NB4 (cell line): ENCODE data around the gene PLD5.

Experiments
- DNase-seq: peaks from one replicate; pipeline ENCODE4 v3.0.0; 2010; ENCODE audit warnings: low read depth
- H3K4me3 ChIP-seq: one replicate; pipeline ENCODE4 v1.5.1; 2011; ENCODE audit warnings: mild to moderate bottlenecking, low read depth, low read length, moderate library complexity
- MAX ChIP-seq: IDR thresholded peaks from 2 replicates; pipeline ENCODE4 v1.6.1; 2011; ENCODE audit warnings: low read depth, low read length
- MYC ChIP-seq: IDR thresholded peaks from 2 replicates; pipeline ENCODE4 v1.6.1; 2011; ENCODE audit warnings: low read depth, low read length
- POLR2A ChIP-seq: IDR thresholded peaks from 2 replicates; pipeline ENCODE4 v1.6.1; 2011; ENCODE audit warnings: mild to moderate bottlenecking; ENCODE audit not compliant: insufficient read length; ENCODE audit errors: extremely low read depth
- TF ChIP-seq, protein P1 (sequence below): IDR thresholded peaks from one replicate; pipeline ENCODE4 v1.5.1; 2012; ENCODE audit warnings: low read depth, low read length

PLD5 gene

GRCh38 chr1:242554577-242554976 is 30.1 kb upstream of the PLD5 start:
- no peak for DNase-seq
- TF ChIP-seq MYC: no peak
- TF ChIP-seq MAX: no peak
- TF ChIP-seq, protein P1, sequence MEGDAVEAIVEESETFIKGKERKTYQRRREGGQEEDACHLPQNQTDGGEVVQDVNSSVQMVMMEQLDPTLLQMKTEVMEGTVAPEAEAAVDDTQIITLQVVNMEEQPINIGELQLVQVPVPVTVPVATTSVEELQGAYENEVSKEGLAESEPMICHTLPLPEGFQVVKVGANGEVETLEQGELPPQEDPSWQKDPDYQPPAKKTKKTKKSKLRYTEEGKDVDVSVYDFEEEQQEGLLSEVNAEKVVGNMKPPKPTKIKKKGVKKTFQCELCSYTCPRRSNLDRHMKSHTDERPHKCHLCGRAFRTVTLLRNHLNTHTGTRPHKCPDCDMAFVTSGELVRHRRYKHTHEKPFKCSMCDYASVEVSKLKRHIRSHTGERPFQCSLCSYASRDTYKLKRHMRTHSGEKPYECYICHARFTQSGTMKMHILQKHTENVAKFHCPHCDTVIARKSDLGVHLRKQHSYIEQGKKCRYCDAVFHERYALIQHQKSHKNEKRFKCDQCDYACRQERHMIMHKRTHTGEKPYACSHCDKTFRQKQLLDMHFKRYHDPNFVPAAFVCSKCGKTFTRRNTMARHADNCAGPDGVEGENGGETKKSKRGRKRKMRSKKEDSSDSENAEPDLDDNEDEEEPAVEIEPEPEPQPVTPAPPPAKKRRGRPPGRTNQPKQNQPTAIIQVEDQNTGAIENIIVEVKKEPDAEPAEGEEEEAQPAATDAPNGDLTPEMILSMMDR: no peak
- TF ChIP-seq POLR2A: no peak

DNA sequence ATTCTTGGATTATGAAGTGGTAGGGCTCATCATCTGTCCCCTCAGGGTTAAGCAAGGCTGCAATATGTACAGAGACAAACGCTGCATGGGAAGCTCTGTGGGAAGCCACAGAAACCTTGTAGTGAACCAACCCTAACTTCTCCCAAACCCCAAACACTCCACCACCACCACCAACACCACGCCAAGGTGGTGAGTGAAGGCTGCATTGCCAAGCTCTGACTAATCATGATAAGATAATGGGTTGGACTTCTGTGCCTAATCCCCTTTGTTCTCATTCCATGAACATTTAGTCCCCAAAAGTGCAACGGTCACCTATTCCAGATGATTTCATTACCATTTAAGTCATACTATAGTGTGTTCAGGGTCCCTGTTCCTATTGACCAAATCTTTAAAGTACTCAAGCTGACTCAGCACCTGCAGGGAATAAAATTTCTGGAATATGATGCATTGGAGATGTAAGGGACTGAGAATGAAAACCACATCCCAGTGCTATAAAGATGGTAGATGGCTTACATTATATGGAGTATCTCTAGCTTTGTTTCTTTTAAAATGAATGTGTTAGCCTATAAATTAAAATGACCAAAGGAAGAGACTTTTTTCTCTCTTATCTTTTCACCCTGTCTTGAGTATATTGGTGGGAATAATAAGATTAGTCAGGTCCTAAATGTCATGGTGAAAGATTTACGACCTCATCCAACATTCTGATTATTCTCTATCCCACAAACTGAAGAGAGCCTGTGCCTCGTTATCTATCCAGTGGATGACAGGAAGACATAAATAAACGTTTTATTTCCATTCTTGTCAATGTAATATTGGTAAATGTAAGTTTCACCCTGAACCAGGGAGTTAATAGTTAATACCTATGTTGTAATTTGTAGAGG is 22.6 kb upstream of the PLD5 start:
- TF ChIP-seq, protein P1: no peak
- no peak for TF ChIP-seq MAX
- TF ChIP-seq POLR2A: no peak
- no peak for TF ChIP-seq MYC
- DNase-seq: no peak
- no peak overlapping the region for H3K4me3 ChIP-seq

More at GRCh38 chr1:242554577-242554976, 30.1 kb upstream of the PLD5 start:
- H3K4me3 ChIP-seq: no peak overlapping the region

- no peak overlapping the region for H3K4me3 ChIP-seq
- TF ChIP-seq POLR2A (no peak), MYC (no peak), MAX (no peak)
- TF ChIP-seq, protein P1: no peak
- no peak for DNase-seq
These were observed 21.9 kb upstream of the PLD5 start for GRCh38 chr1:242546441-242546840.

DNA sequence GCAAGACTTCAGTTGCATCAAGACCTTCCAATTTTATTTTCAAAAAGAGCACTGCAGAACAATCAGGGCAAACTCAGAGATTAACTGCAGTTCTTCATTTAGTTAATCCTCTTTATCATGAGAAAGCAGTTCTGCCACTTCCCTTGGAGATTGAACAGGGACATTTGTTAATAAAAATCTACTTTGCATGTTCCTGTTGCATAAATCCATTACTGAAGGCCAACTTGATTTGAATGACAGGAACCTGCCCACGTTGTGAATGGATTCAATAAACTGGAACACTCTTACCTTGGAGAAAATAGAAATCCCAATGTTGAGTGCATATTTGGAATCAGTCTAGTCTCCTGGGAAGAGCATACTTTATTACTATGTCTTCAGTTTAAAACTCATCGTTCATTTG is 19.6 kb upstream of the PLD5 start:
- no peak for TF ChIP-seq MAX
- TF ChIP-seq POLR2A: no peak
- TF ChIP-seq, protein P1: no peak
- TF ChIP-seq MYC: no peak
- H3K4me3 ChIP-seq: no peak overlapping the region
- DNase-seq: no peak

DNA sequence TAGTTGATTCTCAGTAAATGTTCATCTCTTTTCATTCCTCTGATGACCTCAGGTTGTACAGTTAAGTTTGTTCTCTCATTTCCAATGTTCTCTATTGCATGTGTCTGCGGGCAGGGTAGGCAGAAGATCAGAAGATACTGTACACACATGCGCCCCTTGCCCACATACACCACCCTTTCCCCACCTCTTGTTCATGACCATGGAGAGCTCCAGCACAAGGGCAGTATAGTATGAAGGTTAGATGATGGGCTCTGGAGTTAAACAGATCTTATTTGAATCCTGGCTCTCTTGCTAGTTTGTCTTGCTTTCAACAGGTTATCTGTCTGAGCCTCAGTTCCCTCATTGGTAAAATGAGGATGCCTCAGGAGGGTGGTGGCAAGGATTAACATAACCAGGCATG is 17.8 kb upstream of the PLD5 start:
- TF ChIP-seq MAX (no peak), MYC (no peak), POLR2A (no peak)
- TF ChIP-seq, protein P1: no peak
- no peak for DNase-seq
- no peak overlapping the region for H3K4me3 ChIP-seq
